ENCODE data around the gene TRMT61B.
A peak's percentile ranks its signal among the peaks of the same experiment; 100 is the strongest.

The TRMT61B gene

GRCh38 chr2:28855977-28856376 is 14.1 kb downstream of the TRMT61B start:
- DNase-seq (ENCODE audit: low read depth in 2 of 2) = no peak

- DNase-seq (ENCODE audit: low read depth in 2 of 2) = no peak
Observed at GRCh38 chr2:28855193-28855592, 14.9 kb downstream of the TRMT61B start.

- DNase-seq (ENCODE audit: low read depth in 2 of 2) = no peak
Observed at GRCh38 chr2:28842042-28842441, 28.1 kb downstream of the TRMT61B start.

GRCh38 chr2:28838971-28839370 is 31.1 kb downstream of the TRMT61B start:
- no peak for DNase-seq (ENCODE audit: low read depth in 2 of 2)

- no peak for DNase-seq (ENCODE audit: low read depth in 2 of 2)
Observed at GRCh38 chr2:28835781-28836180, 34.3 kb downstream of the TRMT61B start.

GRCh38 chr2:28833740-28834470 is 36.2 kb downstream of the TRMT61B start:
- DNase-seq (ENCODE audit: low read depth in 2 of 2) = no peak

- DNase-seq (ENCODE audit: low read depth in 2 of 2) = no peak
Observed at GRCh38 chr2:28828382-28828781, 41.7 kb downstream of the TRMT61B start.

GRCh38 chr2:28824870-28825269 is 45.2 kb downstream of the TRMT61B start:
- no peak for DNase-seq (ENCODE audit: low read depth in 2 of 2)

- DNase-seq (ENCODE audit: low read depth in 2 of 2) = no peak
Observed at GRCh38 chr2:28824207-28824606, 45.9 kb downstream of the TRMT61B start.

GRCh38 chr2:28822036-28822435 is 48.1 kb downstream of the TRMT61B start:
- DNase-seq (ENCODE audit: low read depth in 2 of 2) = no peak

- DNase-seq (ENCODE audit: low read depth in 2 of 2) = no peak
Observed at GRCh38 chr2:28821295-28821958, 48.7 kb downstream of the TRMT61B start.

GRCh38 chr2:28818053-28818452 is 52.1 kb downstream of the TRMT61B start:
- no peak for DNase-seq (ENCODE audit: low read depth in 2 of 2)

GRCh38 chr2:28810384-28811285 is 59.5 kb downstream of the TRMT61B start, which contains the start of gene SPDYA:
SPDYA (plus strand) TSS chr2:28810834; CDS start chr2:28816015, 5,181 bp downstream.
- peak in 1 of 2 experiments; percentile 15 for DNase-seq (ENCODE audit: low read depth in 2 of 2)

- DNase-seq (ENCODE audit: low read depth in 2 of 2) = no peak
Observed at GRCh38 chr2:28809927-28810326, 60.2 kb downstream of the TRMT61B start.

GRCh38 chr2:28802975-28803429 is 67.1 kb downstream of the TRMT61B start:
- DNase-seq (ENCODE audit: low read depth in 2 of 2) = peak in 1 of 2 experiments; percentile 5

GRCh38 chr2:28801726-28802125 is 68.4 kb downstream of the TRMT61B start:
- no peak for DNase-seq (ENCODE audit: low read depth in 2 of 2)
